Caco-2 (cell line): ENCODE measurements around the gene CPVL. TPM values are rescaled to one million over a fixed set of nuclear protein-coding genes. Genes with fewer than 3 reads are reported as not detected.
A peak's percentile ranks its signal among the peaks of the same experiment; 100 is the strongest.

Source experiments
- BruUV-seq: library from RNA; stranded (reverse); fragments of 400-500 nt; replicated peaks from 2 replicates; lab custom pipeline; 2021; lab: Mats Ljungman, UMichigan
- CTCF ChIA-PET: fragments of 300-600 bp; sonication (Branson Sonifier 250); formaldehyde crosslinking; loops from one replicate; lab custom pipeline; 2022; ENCODE audit warnings: antibody characterized with exemption; lab: Charles Lee
- POLR2A ChIA-PET: fragments of 300-600 bp; sonication (Branson Sonifier 250); formaldehyde crosslinking; loops from one replicate; lab custom pipeline; 2022; ENCODE audit warnings: antibody characterized with exemption; lab: Charles Lee
- DNase-seq, 2 experiments: peaks; one replicate each; pipeline versions ENCODE4 v3.0.0 to v3.0.0-alpha.2; 2020 to 2022
- H3K27me3 ChIP-seq: replicated peaks from 2 replicates; pipeline ENCODE4 v1.6.0; 2011; ENCODE audit warnings: low read length; ENCODE audit not compliant: control insufficient read depth, insufficient read depth
- H3K36me3 ChIP-seq: 2 replicates; pipeline ENCODE4 v1.5.1; 2011; ENCODE audit warnings: low read length; ENCODE audit not compliant: control insufficient read depth, insufficient read depth
- H3K4me1 ChIP-seq: fragments of 250-450 bp; sonication (Bioruptor Pico); 2 replicates; pipeline ENCODE4 v1.5.1; 2020; ENCODE audit warnings: mild to moderate bottlenecking
- H3K4me3 ChIP-seq: 2 replicates; pipeline ENCODE4 v1.5.1; 2011; ENCODE audit warnings: low read depth, mild to moderate bottlenecking, control low read depth, low read length
- H3K9me3 ChIP-seq: fragments of 250-450 bp; sonication (Bioruptor Pico); 2 replicates; pipeline ENCODE4 v1.5.1; 2020; ENCODE audit warnings: mild to moderate bottlenecking, moderate library complexity
- H3K27ac Mint-ChIP-seq: one replicate; pipeline ENCODE4 v1.8.0; 2022; ENCODE audit warnings: mixed read lengths; ENCODE audit not compliant: unreplicated experiment
- H3K27me3 Mint-ChIP-seq: one replicate; pipeline ENCODE4 v1.8.0; 2022; ENCODE audit warnings: mixed read lengths; ENCODE audit not compliant: insufficient read depth, unreplicated experiment
- H3K36me3 Mint-ChIP-seq: one replicate; pipeline ENCODE4 v1.8.0; 2022; ENCODE audit warnings: mild to moderate bottlenecking, mixed read lengths; ENCODE audit not compliant: insufficient read depth, unreplicated experiment
- H3K4me1 Mint-ChIP-seq: one replicate; pipeline ENCODE4 v1.8.0; 2022; ENCODE audit warnings: low read depth, mixed read lengths; ENCODE audit not compliant: unreplicated experiment
- H3K4me3 Mint-ChIP-seq: one replicate; pipeline ENCODE4 v1.8.0; 2022; ENCODE audit warnings: mild to moderate bottlenecking, moderate library complexity, mixed read lengths; ENCODE audit not compliant: unreplicated experiment
- H3K9me3 Mint-ChIP-seq: one replicate; pipeline ENCODE4 v1.8.0; 2022; ENCODE audit warnings: mixed read lengths; ENCODE audit not compliant: unreplicated experiment
- intact Hi-C: fragments of 100-400 bp; cut with micrococcal nuclease; formaldehyde crosslinking; loops from one replicate; pipeline ENCODE4 v1.10.0; 2022; ENCODE audit not compliant: unreplicated experiment
- total RNA-seq: library from RNA; stranded (reverse); gene quantifications from 2 replicates; pipeline ENCODE4 v1.2.3, GENCODE V29; 2022
- TF ChIP-seq, protein P1 (sequence below), 2 experiments: fragments of 200-600 bp in 1 of 2; IDR thresholded peaks; 1 replicate in 1 of 2; 2 replicates in 1 of 2; pipeline versions ENCODE4 v1.5.1 to v1.8.0; 2011 to 2022; ENCODE audit warnings: antibody characterized with exemption in 1 of 2, control low read depth in 1 of 2, inconsistent platforms in 1 of 2, low read depth in 1 of 2, low read length in 1 of 2, mild to moderate bottlenecking in 1 of 2, moderate library complexity in 1 of 2; ENCODE audit not compliant: insufficient read depth in 1 of 2, severe bottlenecking in 1 of 2, unreplicated experiment in 1 of 2

Gene CPVL
- total RNA-seq, 1 experiment from 2014 or later = 109 TPM

DNA sequence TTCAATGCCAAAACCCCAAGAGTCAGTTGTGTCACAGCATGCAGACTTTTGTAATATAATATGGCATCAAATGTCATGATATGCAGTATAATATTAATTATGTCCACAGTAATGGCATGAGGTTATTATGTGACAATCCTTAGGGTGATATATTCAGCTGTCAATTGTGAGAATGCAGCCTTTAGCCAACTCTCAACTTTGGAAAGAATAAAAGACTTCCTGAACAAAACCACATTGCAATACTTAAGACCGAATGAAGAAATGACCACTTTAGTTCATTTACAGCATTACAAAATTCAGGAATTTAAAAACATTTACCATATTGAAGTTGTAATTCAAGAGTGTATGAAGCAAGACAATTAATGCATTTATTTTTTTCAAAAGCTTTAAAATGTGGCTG is 45.4 kb downstream of the CPVL start:
- DNase-seq = no peak
- no peaks in the 10 kb centered on the region for H3K36me3 ChIP-seq
- TF ChIP-seq, protein P1, sequence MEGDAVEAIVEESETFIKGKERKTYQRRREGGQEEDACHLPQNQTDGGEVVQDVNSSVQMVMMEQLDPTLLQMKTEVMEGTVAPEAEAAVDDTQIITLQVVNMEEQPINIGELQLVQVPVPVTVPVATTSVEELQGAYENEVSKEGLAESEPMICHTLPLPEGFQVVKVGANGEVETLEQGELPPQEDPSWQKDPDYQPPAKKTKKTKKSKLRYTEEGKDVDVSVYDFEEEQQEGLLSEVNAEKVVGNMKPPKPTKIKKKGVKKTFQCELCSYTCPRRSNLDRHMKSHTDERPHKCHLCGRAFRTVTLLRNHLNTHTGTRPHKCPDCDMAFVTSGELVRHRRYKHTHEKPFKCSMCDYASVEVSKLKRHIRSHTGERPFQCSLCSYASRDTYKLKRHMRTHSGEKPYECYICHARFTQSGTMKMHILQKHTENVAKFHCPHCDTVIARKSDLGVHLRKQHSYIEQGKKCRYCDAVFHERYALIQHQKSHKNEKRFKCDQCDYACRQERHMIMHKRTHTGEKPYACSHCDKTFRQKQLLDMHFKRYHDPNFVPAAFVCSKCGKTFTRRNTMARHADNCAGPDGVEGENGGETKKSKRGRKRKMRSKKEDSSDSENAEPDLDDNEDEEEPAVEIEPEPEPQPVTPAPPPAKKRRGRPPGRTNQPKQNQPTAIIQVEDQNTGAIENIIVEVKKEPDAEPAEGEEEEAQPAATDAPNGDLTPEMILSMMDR (IDR thresholded peaks at IDR 0.05; ENCODE audit: insufficient read depth in 1 of 2, low read depth in 1 of 2, low read length in 1 of 2, severe bottlenecking in 1 of 2, unreplicated experiment in 1 of 2) = no peak
- Mint-ChIP-seq H3K27ac (peak overlapping the region; percentile 85), H3K27me3 (no peaks in the 10 kb centered on the region), H3K36me3 (peaks cover 16% of the 10 kb centered on the region), H3K4me3 (peak overlapping the region; percentile 57), H3K9me3 (no peaks in the 10 kb centered on the region), H3K4me1 (peaks cover 42% of the 10 kb centered on the region)
- BruUV-seq = no TSS peak
- ChIA-PET POLR2A (no interaction called here), CTCF (interaction anchor here (1.8 to 4.7 kb wide), 3 partner anchors 145 to 179 kb away, joined by 9 to 27 read pairs (median 10); no protein-coding TSS in a partner anchor)
- H3K9me3 ChIP-seq = no peaks in the 10 kb centered on the region
- H3K4me3 ChIP-seq = no peak overlapping the region
- H3K4me1 ChIP-seq = peaks cover 37% of the 10 kb centered on the region
- intact Hi-C loops = loop anchor here (1.0 to 5.0 kb wide), 3 partner anchors 64 to 461 kb away; partner anchors contain the start of gene PRR15
- H3K27me3 ChIP-seq = no peaks in the 10 kb centered on the region

DNA sequence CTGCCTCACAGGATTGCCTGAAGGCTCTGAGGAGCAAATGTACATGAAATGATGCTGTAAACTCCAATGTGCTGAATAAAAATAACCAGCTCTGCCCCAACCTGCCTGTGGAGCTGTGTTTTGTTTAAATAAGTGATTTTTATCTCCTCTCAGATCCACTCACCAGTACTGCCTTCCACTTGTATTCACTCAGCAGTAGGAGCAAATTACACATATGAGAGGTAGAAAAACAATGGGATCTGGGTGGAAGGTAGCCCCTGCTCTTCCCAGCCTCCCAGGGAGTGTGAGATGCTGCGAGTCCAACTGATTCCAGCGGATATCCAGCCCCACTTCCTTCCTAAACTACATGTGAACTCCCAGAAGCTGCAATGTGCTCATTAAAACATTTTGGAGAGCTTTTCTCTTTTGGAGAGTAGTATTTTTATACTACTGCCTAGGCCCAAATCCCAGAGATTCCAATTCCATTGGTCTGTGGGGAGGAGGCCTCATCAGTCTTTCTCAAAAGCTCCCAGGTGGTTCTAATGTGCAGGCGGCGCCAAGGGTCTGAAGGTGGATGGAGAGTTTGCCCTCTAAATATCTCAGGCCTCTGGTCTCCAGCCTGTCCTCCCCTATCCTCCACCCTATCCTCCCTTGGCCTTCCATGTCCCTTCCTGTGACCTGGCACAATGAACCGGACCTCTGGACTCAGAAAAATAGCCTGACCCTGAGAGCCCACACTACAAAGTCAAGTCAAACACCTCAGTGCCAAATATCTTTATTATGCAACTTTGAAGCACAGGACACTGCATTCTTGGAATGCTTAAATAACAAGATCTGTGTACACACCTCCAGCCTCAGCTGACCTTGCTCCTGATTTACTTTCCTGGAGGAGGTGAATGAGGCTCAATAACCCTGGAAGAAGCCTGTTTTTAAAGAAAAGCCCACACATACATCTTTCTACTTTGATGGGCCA is 46.2 kb downstream of the CPVL start:
- Mint-ChIP-seq H3K4me3 (peak overlapping the region; percentile 57), H3K36me3 (peaks cover 16% of the 10 kb centered on the region), H3K27ac (peak overlapping the region; percentile 85), H3K9me3 (no peaks in the 10 kb centered on the region), H3K4me1 (peaks cover 40% of the 10 kb centered on the region), H3K27me3 (no peaks in the 10 kb centered on the region)
- TF ChIP-seq, protein P1 (IDR thresholded peaks at IDR 0.05; ENCODE audit: insufficient read depth in 1 of 2, low read depth in 1 of 2, low read length in 1 of 2, severe bottlenecking in 1 of 2, unreplicated experiment in 1 of 2) = no peak
- intact Hi-C loops = loop anchor here (1.0 to 5.0 kb wide), 3 partner anchors 63 to 462 kb away; partner anchors contain the start of gene PRR15
- ChIA-PET CTCF (interaction anchor here (1.7 to 4.7 kb wide), 3 partner anchors 143 to 178 kb away, joined by 7 to 27 read pairs (median 10); no protein-coding TSS in a partner anchor), POLR2A (interaction anchor here (1.0 to 1.3 kb wide), 2 partner anchors 46 to 144 kb away, joined by 3 to 4 read pairs; no protein-coding TSS in a partner anchor)
- no peaks in the 10 kb centered on the region for H3K36me3 ChIP-seq
- BruUV-seq = TSS peak; percentile 84
- peak; percentile 71 to 82 for DNase-seq
- H3K4me3 ChIP-seq = no peak overlapping the region
- no peaks in the 10 kb centered on the region for H3K27me3 ChIP-seq
- H3K9me3 ChIP-seq = no peaks in the 10 kb centered on the region
- H3K4me1 ChIP-seq = peaks cover 37% of the 10 kb centered on the region

DNA sequence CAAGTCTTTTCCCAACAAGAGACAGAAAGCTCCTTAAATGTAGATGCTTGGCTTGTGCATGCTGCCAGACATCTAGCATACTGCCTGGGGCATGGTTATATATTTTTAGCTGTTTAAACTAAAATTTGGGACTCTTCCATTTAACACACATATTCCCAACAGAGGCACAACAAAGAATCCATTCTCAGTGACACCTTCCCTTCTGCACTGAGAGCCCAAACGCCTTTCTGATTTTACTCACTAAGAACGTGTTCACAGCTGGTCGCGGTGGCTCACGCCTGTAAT is 49.9 kb downstream of the CPVL start:
- Histone ChIP-seq H3K9me3 (no peaks in the 10 kb centered on the region), H3K27me3 (no peaks in the 10 kb centered on the region), H3K36me3 (no peaks in the 10 kb centered on the region), H3K4me1 (peaks cover 25% of the 10 kb centered on the region), H3K4me3 (no peak overlapping the region)
- Mint-ChIP-seq H3K27ac (no peak overlapping the region), H3K36me3 (peaks cover 10% of the 10 kb centered on the region), H3K9me3 (no peaks in the 10 kb centered on the region), H3K4me1 (peaks cover 22% of the 10 kb centered on the region), H3K4me3 (no peak overlapping the region), H3K27me3 (no peaks in the 10 kb centered on the region)
- intact Hi-C loops = no loop called here
- POLR2A ChIA-PET = no interaction called here
- TF ChIP-seq, protein P1 (IDR thresholded peaks at IDR 0.05; ENCODE audit: insufficient read depth in 1 of 2, low read depth in 1 of 2, low read length in 1 of 2, severe bottlenecking in 1 of 2, unreplicated experiment in 1 of 2) = no peak
- DNase-seq = no peak
- CTCF ChIA-PET = no interaction called here
- BruUV-seq = no TSS peak
